ENCODE data around the gene FOXO1.

The FOXO1 gene

DNA sequence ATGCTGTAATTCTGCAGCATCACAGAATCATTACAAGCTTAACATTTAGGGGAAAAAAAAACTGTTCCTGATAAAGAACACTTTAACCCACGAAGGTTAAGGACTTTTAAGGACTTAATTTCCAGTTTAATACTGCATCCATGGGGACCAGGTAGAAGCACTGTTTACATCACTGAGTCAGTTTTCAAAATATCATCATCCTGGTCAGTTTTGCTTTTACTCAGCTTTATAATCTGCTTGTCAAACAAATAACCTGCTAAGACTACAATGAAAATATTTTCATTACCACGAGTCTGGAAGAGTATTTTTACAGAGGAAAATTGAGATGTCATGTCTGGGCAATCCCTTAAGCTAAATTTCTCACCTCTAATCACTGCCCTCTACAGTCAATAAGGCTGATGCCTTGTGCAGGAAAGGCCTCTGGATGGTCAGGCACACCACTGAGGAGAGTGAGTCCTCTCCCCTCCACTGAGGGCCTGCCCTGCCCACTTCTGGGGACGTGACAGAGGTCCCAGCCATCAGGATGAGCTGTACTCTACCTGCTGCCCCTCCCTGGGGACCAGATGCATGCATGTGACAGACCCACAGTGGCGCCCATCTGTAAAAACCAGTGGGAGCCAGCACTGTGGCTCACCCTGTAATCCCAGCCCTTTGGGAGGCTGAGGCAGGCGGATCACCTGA lies 31.0 kb downstream of the FOXO1 start:
- no peak for DNase-seq

DNA sequence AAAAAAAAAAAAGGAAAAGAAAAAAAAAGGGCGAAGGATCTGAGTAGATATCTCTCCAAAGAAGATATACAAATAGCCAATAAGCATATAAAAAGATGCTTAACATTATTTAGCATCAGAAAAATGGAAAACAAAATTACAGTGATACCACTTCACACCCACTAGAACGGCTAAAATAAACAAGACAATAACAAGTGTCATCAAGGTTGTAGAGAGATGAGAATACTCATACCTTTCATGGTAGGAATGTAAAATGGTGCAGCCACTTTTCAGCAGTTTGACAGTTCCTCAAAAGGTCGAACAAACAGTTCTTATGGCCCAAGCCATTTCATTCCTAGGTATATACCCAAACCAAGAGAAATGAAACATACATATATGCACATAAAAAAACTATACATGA lies 33.5 kb downstream of the FOXO1 start:
- no peak for DNase-seq

DNA sequence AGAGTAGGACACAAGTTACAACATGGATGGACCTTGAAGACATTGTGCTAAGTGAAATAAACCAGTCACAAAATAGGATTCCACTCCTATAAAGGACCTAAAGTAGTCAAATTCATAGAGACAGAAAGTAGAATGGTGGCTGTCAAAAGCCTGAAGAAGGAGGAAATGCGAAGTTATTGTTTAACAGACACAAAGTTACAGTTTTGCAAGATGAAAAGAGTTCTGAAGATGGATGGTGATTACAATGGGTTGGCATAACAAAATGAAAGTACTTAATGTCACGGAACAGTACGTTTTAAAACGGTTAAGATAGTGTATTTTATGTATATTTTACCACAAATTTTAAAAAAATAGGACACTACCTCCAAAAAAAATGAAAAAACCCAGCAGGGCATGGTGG lies 34.8 kb downstream of the FOXO1 start:
- no peak for DNase-seq

DNA sequence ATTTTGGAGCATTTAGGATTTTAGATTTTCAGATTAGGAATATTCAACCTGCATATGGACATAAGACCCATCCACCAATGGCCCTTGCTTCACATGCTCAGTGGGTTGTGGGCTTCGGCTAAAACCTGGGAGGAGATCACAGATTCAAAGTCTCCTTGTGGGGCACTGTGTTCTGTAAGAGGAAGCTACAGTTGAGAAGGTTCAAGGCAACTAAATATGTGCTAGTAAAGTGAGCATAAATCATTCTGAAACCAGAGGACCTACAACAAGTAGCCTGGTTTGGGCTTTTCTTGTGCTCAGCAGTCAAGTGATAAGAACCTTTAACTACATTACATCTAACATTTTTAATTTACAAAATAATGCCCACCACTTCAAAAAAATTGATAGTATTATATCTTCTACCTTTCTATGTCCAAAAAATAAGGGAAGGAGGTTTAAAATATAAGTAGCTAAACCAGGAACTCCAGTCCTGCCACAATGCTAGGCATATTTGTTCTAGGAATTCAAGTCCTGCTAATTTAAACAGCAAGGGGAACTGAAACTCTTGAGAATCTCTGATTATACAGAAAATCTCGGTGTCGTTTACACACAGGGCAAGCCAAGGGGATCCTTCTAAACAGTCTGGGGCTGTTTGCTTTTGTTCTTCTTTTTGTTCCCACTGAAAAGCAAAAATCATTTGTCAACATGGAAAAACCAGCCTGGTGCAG lies 36.6 kb downstream of the FOXO1 start:
- no peak for DNase-seq

DNA sequence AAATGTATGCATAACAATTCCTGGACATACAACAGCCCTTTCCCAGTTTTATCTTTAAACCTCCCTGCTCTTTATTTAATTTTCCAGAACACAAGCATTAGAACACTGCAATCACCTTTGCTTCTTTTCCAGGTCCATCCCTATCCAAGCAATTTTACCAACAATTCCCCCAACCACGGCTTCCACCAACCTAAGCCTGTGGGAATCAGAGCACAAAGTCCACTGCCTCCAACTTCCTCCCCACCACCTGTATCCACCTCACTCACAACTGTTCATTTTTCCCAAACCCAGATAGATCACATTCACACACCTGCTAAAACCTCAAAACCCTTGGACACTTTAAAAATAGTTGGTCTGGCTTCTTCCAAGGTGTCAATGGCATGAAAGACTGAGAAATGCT lies 39.5 kb downstream of the FOXO1 start:
- no peak for DNase-seq

GRCh38 chr13:40626561-40626960 lies 39.9 kb downstream of the FOXO1 start:
- no peak for DNase-seq

DNA sequence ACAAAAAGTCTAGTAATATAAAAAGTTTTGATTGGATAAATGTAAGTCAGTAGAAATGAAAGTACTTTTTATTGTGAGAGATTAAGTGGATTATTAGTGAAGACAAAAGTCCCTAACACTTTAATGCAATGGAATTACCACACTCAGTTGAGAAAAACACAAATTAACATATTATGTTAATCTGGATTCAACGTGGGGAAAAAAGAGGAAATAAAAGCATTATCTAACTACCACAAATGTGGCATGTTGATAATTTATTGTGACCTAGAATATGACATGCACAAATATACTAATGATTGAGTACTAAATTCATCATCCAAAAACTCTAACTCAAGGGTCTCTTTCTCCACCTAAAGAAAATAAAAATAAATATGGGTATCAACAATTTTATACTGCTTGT lies 41.5 kb downstream of the FOXO1 start:
- no peak for DNase-seq

DNA sequence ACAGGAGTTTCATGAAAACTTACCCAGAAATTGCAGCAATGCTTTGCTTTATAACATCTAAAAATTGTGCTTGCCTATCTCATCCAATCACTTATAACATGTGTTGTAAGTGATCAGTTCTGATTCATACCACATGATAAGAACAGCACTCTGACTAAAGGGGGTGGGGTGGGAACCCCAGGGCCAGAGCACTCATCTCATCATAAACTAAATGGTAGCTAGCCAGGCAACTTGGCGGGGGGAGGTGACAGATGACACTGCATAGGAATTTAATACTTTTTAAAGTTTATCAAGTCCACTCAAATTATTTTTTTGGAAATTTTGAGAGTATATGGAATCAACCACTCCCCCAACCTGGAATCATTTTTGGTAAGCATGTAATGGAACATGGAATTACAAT lies 42.1 kb downstream of the FOXO1 start:
- no peak for DNase-seq

GRCh38 chr13:40622761-40623160 lies 43.7 kb downstream of the FOXO1 start:
- DNase-seq = no peak

GRCh38 chr13:40622246-40622645 lies 44.2 kb downstream of the FOXO1 start:
- DNase-seq = no peak

DNA sequence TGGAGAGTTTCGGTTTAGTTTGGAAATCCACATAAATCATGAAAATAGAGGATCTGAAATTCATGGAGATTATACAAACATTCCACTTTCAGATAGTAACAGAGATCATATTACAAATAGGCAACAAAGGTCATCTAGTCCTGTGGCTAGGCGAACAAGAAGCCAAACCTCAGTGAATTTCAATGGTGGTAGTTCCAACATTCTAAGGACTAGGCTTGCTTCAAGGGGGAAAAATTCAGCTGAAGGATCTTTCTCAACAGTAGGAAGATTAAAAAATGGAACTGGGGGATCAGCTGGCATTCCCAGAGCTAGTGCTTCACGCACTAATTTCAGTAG lies 47.0 kb downstream of the FOXO1 start:
- DNase-seq = no peak

- DNase-seq = no peak
These were observed 47.6 kb downstream of the FOXO1 start for GRCh38 chr13:40618581-40619478.

DNA sequence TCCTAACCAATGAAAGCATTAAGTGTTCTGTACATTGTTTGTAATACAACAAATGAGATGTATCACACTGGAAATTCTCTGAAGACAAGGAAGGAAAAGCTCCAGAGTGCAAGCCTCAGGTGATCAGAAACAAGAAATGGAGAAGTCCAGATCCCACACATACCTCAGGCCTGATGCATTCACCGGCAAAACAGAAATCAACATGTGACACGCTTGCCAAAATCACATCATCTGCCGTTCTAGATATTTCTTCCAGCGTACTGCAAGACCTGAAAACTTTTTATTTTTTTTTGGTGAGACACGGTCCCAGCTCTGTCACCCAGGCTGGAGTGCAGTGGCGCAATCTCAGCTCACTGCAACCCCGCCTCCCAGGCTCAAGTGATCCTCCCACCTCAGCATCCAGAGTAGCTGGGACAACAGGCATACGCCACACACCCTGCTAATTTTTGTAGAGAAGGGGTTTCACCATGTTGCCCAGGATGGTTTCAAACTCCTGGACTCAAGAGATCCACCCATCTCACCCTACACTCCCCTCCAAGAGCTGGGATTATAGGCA lies 48.6 kb downstream of the FOXO1 start:
- DNase-seq = no peak

DNA sequence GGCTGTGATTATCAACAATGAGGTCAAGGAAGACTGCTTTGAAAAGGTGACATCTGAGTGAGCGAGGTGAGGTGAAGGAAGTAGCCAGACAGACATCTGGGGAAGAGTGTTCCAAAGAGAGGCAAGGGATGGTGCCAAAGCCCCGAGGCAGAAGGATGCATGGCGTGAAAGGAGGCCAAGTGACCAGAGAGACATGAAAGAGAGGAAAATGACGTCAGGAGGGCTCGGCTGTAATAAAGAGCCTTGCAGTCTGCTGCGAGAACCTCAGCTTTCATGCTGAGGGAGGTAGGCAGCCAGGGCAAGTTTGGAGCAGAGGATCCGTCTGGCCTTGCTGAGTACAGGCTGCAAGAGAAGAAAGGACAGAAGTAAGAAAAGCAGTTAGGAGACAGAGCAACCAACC lies 50.8 kb downstream of the FOXO1 start:
- DNase-seq = no peak

GRCh38 chr13:40613914-40614313 lies 52.5 kb downstream of the FOXO1 start:
- DNase-seq = no peak

GRCh38 chr13:40613192-40613818 lies 53.1 kb downstream of the FOXO1 start:
- DNase-seq = peak in 1 of 2 experiments; percentile 28

GRCh38 chr13:40612041-40612440 lies 54.4 kb downstream of the FOXO1 start:
- DNase-seq = no peak

DNA sequence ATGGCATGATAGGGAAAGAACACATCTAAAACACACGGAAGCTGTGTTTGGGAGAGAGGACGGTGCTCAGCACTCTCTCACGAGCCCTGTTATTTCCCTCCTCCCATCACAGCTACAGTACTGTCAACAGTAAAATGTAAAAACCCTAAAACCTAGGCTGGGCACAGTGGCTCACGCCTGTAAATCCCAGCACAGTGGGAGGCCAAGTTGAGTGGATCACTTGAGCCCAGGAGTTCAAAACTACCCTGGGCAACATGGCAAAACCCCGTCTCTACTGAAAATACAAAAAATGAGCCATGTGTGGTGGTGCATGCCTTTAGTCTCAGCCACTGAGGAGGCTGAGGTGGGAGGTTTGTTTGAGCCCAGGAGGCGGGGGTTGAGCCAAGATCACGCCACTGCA lies 54.8 kb downstream of the FOXO1 start:
- DNase-seq = no peak

DNA sequence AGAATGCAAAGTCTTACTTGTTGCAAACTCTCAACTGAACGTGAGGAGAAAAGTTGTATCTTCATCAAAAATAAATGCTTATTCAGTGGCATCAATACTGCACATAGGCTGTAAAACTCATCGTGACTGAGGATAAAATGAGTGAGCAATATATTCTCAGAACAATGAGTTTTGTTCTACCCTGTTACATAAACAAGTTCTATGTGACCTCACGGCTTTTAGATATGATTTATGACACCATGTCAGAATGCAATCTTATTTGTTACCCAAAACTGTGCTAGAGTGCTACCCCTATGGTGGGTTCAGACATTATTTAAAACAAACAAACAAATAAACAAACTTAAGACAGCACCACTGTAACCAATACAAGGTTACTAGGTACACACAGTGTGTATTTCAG lies 55.4 kb downstream of the FOXO1 start:
- no peak for DNase-seq

DNA sequence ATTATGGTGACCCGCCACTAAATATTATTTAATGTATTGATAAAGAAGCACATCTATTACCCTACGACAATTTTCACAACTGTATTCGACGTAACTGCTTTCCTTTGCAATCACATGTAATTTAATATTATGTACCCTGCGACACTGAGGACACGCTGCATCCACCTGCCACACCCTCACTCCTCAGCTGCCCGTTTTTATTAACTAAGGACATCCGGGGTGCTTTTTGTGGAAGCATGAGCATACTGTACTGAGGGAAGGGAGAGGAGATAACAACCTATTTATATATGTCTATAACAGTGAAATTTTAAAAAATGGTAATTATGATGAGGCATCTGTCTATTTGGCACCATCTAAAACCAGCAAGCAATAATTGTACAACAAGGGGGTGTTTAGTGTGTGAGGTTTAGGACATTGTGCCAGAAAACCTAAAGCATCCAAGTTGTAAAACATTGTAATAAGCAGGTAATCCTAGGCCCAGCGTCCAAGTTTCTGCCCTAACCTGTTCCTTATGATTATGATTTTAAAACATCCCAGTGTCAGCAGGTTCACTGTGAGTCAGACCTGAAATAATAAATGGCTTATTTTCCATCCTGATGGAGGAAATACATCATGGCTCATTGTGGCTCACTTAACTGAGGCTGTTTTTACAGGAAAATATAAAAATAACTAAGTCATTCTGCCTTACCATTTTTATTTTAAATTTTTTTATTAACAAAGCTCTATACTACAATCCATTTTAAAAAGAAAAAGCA lies 56.3 kb downstream of the FOXO1 start:
- DNase-seq = peak in 1 of 2 experiments; percentile 25

- no peak for DNase-seq
These were observed 58.1 kb downstream of the FOXO1 start for GRCh38 chr13:40608308-40608707.

GRCh38 chr13:40605573-40605972 lies 60.9 kb downstream of the FOXO1 start:
- no peak for DNase-seq

Measured in SHP77 (cell line).